PC-9 (cell line): ENCODE data around the gene PCSK7.

ENCODE experiments used
- CTCF ChIP-seq: fragments of 200-600 bp; sonication (generic); conservative IDR thresholded peaks from 2 replicates; pipeline ENCODE4 v1.6.1; 2017; ENCODE audit warnings: mixed run types, antibody characterized with exemption, mild to moderate bottlenecking, moderate library complexity
- EZH2 ChIP-seq: fragments of 200-600 bp; sonication (generic); IDR thresholded peaks from 2 replicates; pipeline ENCODE4 v1.8.0; 2017; ENCODE audit warnings: antibody characterized with exemption, low read depth

DNA sequence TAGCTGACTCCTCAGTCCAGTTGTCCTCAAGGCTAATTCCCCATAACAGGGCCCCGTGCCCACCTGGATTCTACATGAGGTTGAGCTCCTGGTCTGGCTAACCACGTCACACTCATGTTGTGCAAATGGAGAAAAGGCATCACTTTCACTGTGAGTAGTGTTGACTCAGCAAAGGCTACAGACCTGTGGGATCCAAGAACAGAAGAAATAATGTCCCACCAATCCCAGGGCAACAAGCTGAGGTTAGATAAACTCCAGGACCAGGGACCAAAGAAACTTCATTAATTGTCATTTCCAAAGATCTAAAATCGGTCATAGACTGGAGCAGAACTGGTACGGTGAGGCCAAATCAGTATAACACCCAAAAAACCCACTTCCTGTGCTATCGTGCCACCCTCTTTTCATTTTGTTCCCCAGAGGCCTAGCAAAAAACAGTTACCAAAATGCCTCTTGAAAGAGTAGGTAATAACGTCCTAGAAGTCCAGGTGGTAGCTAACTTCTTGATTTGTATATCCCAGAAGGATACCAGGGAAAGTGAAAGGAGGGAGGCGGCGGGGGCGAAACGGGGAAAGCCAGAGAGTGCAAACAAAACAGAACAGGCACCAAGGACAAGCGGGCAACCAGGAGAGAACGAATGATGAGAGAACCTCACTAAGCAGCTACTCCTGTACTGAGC is 1.4 kb downstream of the PCSK7 start:
- TF ChIP-seq CTCF = no peak
- TF ChIP-seq EZH2 = no peak
